IMR-90 (cell line): Measurements from ENCODE around the gene SLCO2B1. TPM values are rescaled to one million over a fixed set of nuclear protein-coding genes. Genes with fewer than 3 reads are reported as not detected.

Experiments
- ATAC-seq: fragments of 200-7000 bp; cut with Tn5 transposase; 2 replicates; pipeline ENCODE4 v1.9.1; 2020; ENCODE audit warnings: low read depth, mild to moderate bottlenecking, moderate library complexity
- BruUV-seq: library from RNA; stranded (reverse); fragments of 400-500 nt; replicated peaks from 2 replicates; lab custom pipeline; 2021; lab: Mats Ljungman, UMichigan
- CTCF ChIA-PET: fragments of 300-600 bp; formaldehyde crosslinking; extraction: SDS; loops from one replicate; lab custom pipeline; 2021; ENCODE audit warnings: antibody characterized with exemption; lab: Yijun Ruan, JAX
- POLR2A ChIA-PET: fragments of 300-600 bp; sonication (Branson Sonifier 250); formaldehyde crosslinking; loops from one replicate; lab custom pipeline; 2022; ENCODE audit warnings: antibody characterized with exemption; ENCODE audit not compliant: unreplicated experiment; lab: Charles Lee
- DNase-seq: peaks from one replicate; pipeline ENCODE4 v3.0.0; 2013
- H2AFZ ChIP-seq: replicated peaks from 2 replicates; pipeline ENCODE3; 2013; ENCODE audit warnings: low read length, mild to moderate bottlenecking; ENCODE audit not compliant: poor library complexity
- H2AK5ac ChIP-seq: 2 replicates; pipeline ENCODE4 v1.6.1; 2013; ENCODE audit warnings: low read depth, low read length, inconsistent platforms
- H2AK9ac ChIP-seq: replicated peaks from 2 replicates; pipeline ENCODE3; 2013; ENCODE audit warnings: mild to moderate bottlenecking, low read depth, low read length, moderate library complexity; ENCODE audit not compliant: poor library complexity
- H2BK120ac ChIP-seq: 2 replicates; pipeline ENCODE4 v1.6.1; 2013; ENCODE audit warnings: low read depth, low read length, inconsistent platforms
- H2BK15ac ChIP-seq: 3 replicates; pipeline ENCODE4 v1.6.1; 2013; ENCODE audit warnings: low read depth, low read length, inconsistent platforms
- H2BK20ac ChIP-seq: 2 replicates; pipeline ENCODE4 v1.6.1; 2013; ENCODE audit warnings: low read depth, mild to moderate bottlenecking, inconsistent platforms, low read length, moderate library complexity
- H2BK5ac ChIP-seq: 2 replicates; pipeline ENCODE4 v1.6.1; 2013; ENCODE audit warnings: mild to moderate bottlenecking, low read depth, low read length, inconsistent platforms; ENCODE audit not compliant: poor library complexity, severe bottlenecking
- H3K14ac ChIP-seq: replicated peaks from 2 replicates; pipeline ENCODE4 v1.6.1; 2013; ENCODE audit warnings: low read depth, low read length, inconsistent platforms
- H3K18ac ChIP-seq: 2 replicates; pipeline ENCODE4 v1.6.1; 2013; ENCODE audit warnings: low read depth, low read length, control low read depth
- H3K23ac ChIP-seq: 2 replicates; pipeline ENCODE4 v1.6.1; 2013; ENCODE audit warnings: low read depth, low read length, inconsistent platforms
- H3K27ac ChIP-seq: 2 replicates; pipeline ENCODE4 v1.5.1; 2013; ENCODE audit warnings: mild to moderate bottlenecking, control low read depth, low read length; ENCODE audit not compliant: insufficient read depth
- H3K27me3 ChIP-seq: 2 replicates; pipeline ENCODE4 v1.6.1; 2013; ENCODE audit warnings: low read length; ENCODE audit not compliant: control insufficient read depth, insufficient read depth
- H3K36me3 ChIP-seq: 2 replicates; pipeline ENCODE4 v1.6.1; 2013; ENCODE audit warnings: low read length, mixed read lengths; ENCODE audit not compliant: control insufficient read depth, insufficient read depth
- H3K4ac ChIP-seq: 2 replicates; pipeline ENCODE4 v1.6.1; 2013; ENCODE audit warnings: low read depth, low read length, inconsistent platforms
- H3K4me1 ChIP-seq: 2 replicates; pipeline ENCODE4 v1.6.1; 2013; ENCODE audit warnings: low read length, mixed read lengths; ENCODE audit not compliant: control insufficient read depth, insufficient read depth
- H3K4me2 ChIP-seq: 2 replicates; pipeline ENCODE4 v1.6.1; 2013; ENCODE audit warnings: low read depth, mild to moderate bottlenecking, control low read depth, low read length, moderate library complexity
- H3K4me3 ChIP-seq: 2 replicates; pipeline ENCODE4 v1.5.1; 2013; ENCODE audit warnings: low read depth, mild to moderate bottlenecking, control low read depth, low read length, moderate library complexity; ENCODE audit not compliant: insufficient read depth
- H3K56ac ChIP-seq: 2 replicates; pipeline ENCODE4 v1.6.1; 2013; ENCODE audit warnings: low read length, inconsistent platforms; ENCODE audit not compliant: insufficient read depth; ENCODE audit errors: extremely low read depth
- H3K79me1 ChIP-seq, 2 experiments: 2 replicates each; pipeline ENCODE4 v1.6.1; 2013; ENCODE audit warnings: low read length in 2 of 2, inconsistent platforms in 1 of 2, low read depth in 1 of 2
- H3K9ac ChIP-seq: 2 replicates; pipeline ENCODE4 v1.6.1; 2013; ENCODE audit warnings: low read depth, low read length, control low read depth
- H3K9me1 ChIP-seq: 2 replicates; pipeline ENCODE4 v1.6.1; 2013; ENCODE audit warnings: low read length, inconsistent platforms; ENCODE audit not compliant: insufficient read depth
- H3K9me3 ChIP-seq: 2 replicates; pipeline ENCODE4 v1.6.1; 2013; ENCODE audit warnings: low read length; ENCODE audit not compliant: control insufficient read depth, insufficient read depth
- H4K20me1 ChIP-seq: 2 replicates; pipeline ENCODE4 v1.6.1; 2013; ENCODE audit warnings: low read length, inconsistent platforms; ENCODE audit not compliant: insufficient read depth
- H4K5ac ChIP-seq: 2 replicates; pipeline ENCODE4 v1.6.1; 2013; ENCODE audit warnings: mild to moderate bottlenecking, low read depth, low read length, control low read depth
- H4K8ac ChIP-seq, 2 experiments: 2 replicates each; pipeline ENCODE4 v1.6.1; 2013; ENCODE audit warnings: low read depth in 2 of 2, low read length in 2 of 2, control low read depth in 1 of 2, inconsistent platforms in 1 of 2
- H4K91ac ChIP-seq: 2 replicates; pipeline ENCODE4 v1.6.1; 2013; ENCODE audit warnings: low read depth, low read length, inconsistent platforms; ENCODE audit not compliant: insufficient read depth
- CEBPB ChIP-seq: IDR thresholded peaks from 2 replicates; pipeline ENCODE4 v1.6.1; 2012; ENCODE audit warnings: low read depth, low read length, improper control_type of control experiment
- CHD1 ChIP-seq: IDR thresholded peaks from 2 replicates; pipeline ENCODE4 v1.6.1; 2012; ENCODE audit warnings: low read depth, low read length, improper control_type of control experiment
- CTCF ChIP-seq: conservative IDR thresholded peaks from 2 replicates; pipeline ENCODE4 v1.5.1; 2012; ENCODE audit warnings: mild to moderate bottlenecking, low read depth, low read length, improper control_type of control experiment
- FOS ChIP-seq: fragments of 150-350 bp; IDR thresholded peaks from 2 replicates; pipeline ENCODE4 v1.6.1; 2016; ENCODE audit warnings: low read depth, low read length
- MAFK ChIP-seq: IDR thresholded peaks from 2 replicates; pipeline ENCODE4 v1.6.1; 2012; ENCODE audit warnings: low read depth, low read length, improper control_type of control experiment
- MAZ ChIP-seq: IDR thresholded peaks from 2 replicates; pipeline ENCODE4 v1.6.1; 2012; ENCODE audit warnings: low read depth, mild to moderate bottlenecking, low read length, improper control_type of control experiment, moderate library complexity, borderline replicate concordance
- MXI1 ChIP-seq: IDR thresholded peaks from 2 replicates; pipeline ENCODE4 v1.6.1; 2012; ENCODE audit warnings: low read depth, mild to moderate bottlenecking, low read length, moderate library complexity, borderline replicate concordance
- NFE2L2 ChIP-seq: fragments of 150-350 bp; IDR thresholded peaks from 2 replicates; pipeline ENCODE4 v1.6.1; 2016; ENCODE audit warnings: low read depth, mild to moderate bottlenecking, low read length
- RCOR1 ChIP-seq: IDR thresholded peaks from 2 replicates; pipeline ENCODE4 v1.6.1; 2012; ENCODE audit warnings: mild to moderate bottlenecking, low read length, improper control_type of control experiment; ENCODE audit not compliant: insufficient replicate concordance
- SMC3 ChIP-seq: fragments of 150-350 bp; IDR thresholded peaks from 2 replicates; pipeline ENCODE4 v1.6.1; 2016; ENCODE audit warnings: low read depth, mild to moderate bottlenecking, antibody characterized with exemption, low read length, moderate library complexity
- WGBS, 2 experiments: methylation state at CpG; one replicate each; pipeline versions ENCODE4 v1.1.5 to v1.1.7; 2013; ENCODE audit warnings: missing lambda C conversion rate in 2 of 2; ENCODE audit not compliant: insufficient read length in 1 of 2; ENCODE audit errors: extremely low coverage in 2 of 2; 5-methylcytosine and 5-hydroxymethylcytosine counted together
- dilution Hi-C: fragments of 300-500 bp; cut with HindIII; formaldehyde crosslinking; loops from one replicate; pipeline ENCODE4 v1.14.3; 2018; ENCODE audit warnings: low sequenced_read_pairs; ENCODE audit not compliant: unreplicated experiment
- in situ Hi-C: fragments of 300-500 bp; cut with MboI; formaldehyde crosslinking; loops from 3 replicates; pipeline ENCODE4 v1.14.3; 2019; ENCODE audit warnings: low sequenced_read_pairs, inconsistent platforms, mixed read lengths
- intact Hi-C: fragments of 100-400 bp; cut with micrococcal nuclease; formaldehyde crosslinking; loops from 2 replicates; pipeline ENCODE4 v1.10.0; 2022
- polyA plus RNA-seq, 3 experiments: library from polyadenylated mRNA; depleted of rRNA; stranded (reverse); fragments of >200 nt; gene quantifications; 2 replicates each; pipeline ENCODE4 v1.2.3, GENCODE V29; 2012; ENCODE audit warnings: low replicate concordance in 1 of 3
- total RNA-seq: library from RNA; depleted of rRNA; stranded (reverse); fragments of >200 nt; gene quantifications from 2 replicates; pipeline ENCODE4 v1.2.3, GENCODE V29; 2012
- TF ChIP-seq, protein P1 (sequence below): fragments of 150-350 bp; IDR thresholded peaks from 2 replicates; pipeline ENCODE4 v1.6.1; 2016; ENCODE audit warnings: low read depth, mild to moderate bottlenecking, low read length, moderate library complexity, borderline replicate concordance

SLCO2B1 gene
- total and polyA plus RNA-seq, 2 of the 4 experiments (the other 2 are of a cell fraction) = not detected

DNA sequence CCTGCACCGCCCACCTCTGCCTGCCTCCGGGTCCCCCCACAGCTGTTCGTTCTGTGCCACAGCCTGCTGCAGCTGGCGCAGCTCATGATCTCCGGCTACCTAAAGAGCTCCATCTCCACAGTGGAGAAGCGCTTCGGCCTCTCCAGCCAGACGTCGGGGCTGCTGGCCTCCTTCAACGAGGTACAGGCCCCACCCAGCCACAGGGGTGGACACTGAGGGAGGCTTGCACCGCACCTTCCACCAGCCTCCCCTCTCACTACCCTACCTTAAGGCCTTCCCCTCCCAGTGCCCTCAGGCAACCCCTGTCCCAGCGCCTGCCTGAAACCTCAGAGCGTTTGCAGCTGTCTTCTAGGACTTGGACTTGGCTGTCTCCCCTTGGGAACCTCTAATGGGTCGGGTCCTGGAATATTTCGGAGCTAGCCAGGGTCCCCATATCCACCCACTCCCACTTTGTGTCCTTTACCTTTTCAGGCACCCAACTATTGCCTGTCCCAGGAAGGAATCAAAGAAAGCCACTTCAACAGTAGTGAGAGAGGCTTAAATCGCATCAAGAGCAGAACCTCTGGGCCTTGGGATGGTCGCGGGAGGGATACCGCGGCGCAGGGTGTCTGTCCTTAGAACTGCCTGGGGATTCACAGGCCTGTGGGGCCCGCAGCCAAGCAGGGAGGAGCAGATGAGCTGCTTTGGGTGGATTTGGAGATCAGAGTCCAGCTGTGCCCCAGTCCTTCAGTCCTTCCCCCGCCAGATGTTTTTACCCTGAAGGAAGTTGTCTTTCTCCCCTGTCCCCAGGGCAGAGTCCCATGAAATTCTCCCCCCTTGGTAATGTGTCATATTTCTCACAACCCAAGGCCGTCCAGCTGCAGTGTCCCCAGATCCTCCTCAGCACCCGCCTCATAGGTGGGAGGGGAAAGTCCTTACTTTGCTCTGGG lies 13.3 kb downstream of the SLCO2B1 start (continued):
- TF ChIP-seq, protein P1, sequence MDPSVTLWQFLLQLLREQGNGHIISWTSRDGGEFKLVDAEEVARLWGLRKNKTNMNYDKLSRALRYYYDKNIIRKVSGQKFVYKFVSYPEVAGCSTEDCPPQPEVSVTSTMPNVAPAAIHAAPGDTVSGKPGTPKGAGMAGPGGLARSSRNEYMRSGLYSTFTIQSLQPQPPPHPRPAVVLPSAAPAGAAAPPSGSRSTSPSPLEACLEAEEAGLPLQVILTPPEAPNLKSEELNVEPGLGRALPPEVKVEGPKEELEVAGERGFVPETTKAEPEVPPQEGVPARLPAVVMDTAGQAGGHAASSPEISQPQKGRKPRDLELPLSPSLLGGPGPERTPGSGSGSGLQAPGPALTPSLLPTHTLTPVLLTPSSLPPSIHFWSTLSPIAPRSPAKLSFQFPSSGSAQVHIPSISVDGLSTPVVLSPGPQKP = no peak

- dilution Hi-C loops (no loop called here), in situ Hi-C loops (no loop called here), intact Hi-C loops (no loop called here)
- peaks cover 66% of the 10 kb centered on the region for H3K27me3 ChIP-seq
- no peak overlapping the region for H2BK20ac ChIP-seq
- no peak overlapping the region for H3K9ac ChIP-seq
- no peak for DNase-seq
- ChIA-PET POLR2A (no interaction called here), CTCF (no interaction called here)
- H2BK120ac ChIP-seq = no peak overlapping the region
- no peak overlapping the region for H3K56ac ChIP-seq
- no peak overlapping the region for H2AK5ac ChIP-seq
- no peaks in the 10 kb centered on the region for H4K20me1 ChIP-seq
- no peak overlapping the region for H4K8ac ChIP-seq
- H3K18ac ChIP-seq = no peak overlapping the region
- H2BK5ac ChIP-seq = no peak overlapping the region
- H3K4me2 ChIP-seq = no peak overlapping the region
- H2AK9ac ChIP-seq = no peak overlapping the region
- no peak overlapping the region for H3K4ac ChIP-seq
- no peak overlapping the region for H4K91ac ChIP-seq
- no peaks in the 10 kb centered on the region for H3K36me3 ChIP-seq
- no peak overlapping the region for H3K4me3 ChIP-seq
- H3K23ac ChIP-seq = no peak overlapping the region
- H2BK15ac ChIP-seq = no peak overlapping the region
- H3K4me1 ChIP-seq = no peaks in the 10 kb centered on the region
- H3K27ac ChIP-seq = no peak overlapping the region
- no peaks in the 10 kb centered on the region for H3K9me1 ChIP-seq
- H4K5ac ChIP-seq = no peak overlapping the region
- no TSS peak for BruUV-seq
- ATAC-seq = no peak
- no peak overlapping the region for H3K14ac ChIP-seq
- no peaks in the 10 kb centered on the region for H3K79me1 ChIP-seq
- no peak overlapping the region for H2AFZ ChIP-seq
- H3K9me3 ChIP-seq = peaks cover 2% of the 10 kb centered on the region; the same call in 1 of the 2 replicates
- 87% methylated on average over 3 of the region's 11 CpGs; no CpG with 5 or more reads in 1 of the 2 experiments for WGBS, 2 experiments
- no peak for TF ChIP-seq CHD1
- TF ChIP-seq CTCF = no peak
- TF ChIP-seq SMC3 = no peak
- no peak for TF ChIP-seq MAFK
- no peak for TF ChIP-seq FOS
- no peak for TF ChIP-seq CEBPB
- no peak for TF ChIP-seq MAZ
- no peak for TF ChIP-seq RCOR1
- TF ChIP-seq MXI1 = no peak
- TF ChIP-seq NFE2L2 = no peak
- TF ChIP-seq, protein P1 = no peak
Measured at GRCh38 chr11:75165721-75166120, 14.8 kb downstream of the SLCO2B1 start.
